ENCODE measurements around the gene KIF4B. TPM values are rescaled to one million over a fixed set of nuclear protein-coding genes. Genes with fewer than 3 reads are reported as not detected.

KIF4B gene
- total and polyA plus RNA-seq, 2 of the 8 experiments (the other 6 are each of a cell fraction or from before 2014, with no cell fraction given): 0.02 to 0.15 TPM

- TF ChIP-seq ATF2 (IDR thresholded peaks at IDR 0.05; ENCODE audit: low read length) (no peak), CBX5 (IDR thresholded peaks at IDR 0.05; ENCODE audit: low read depth, low read length) (no peak), CHD2 (IDR thresholded peaks at IDR 0.05; ENCODE audit: low read length) (no peak), CTBP2 (IDR thresholded peaks at IDR 0.05; ENCODE audit: borderline replicate concordance, insufficient read depth, insufficient read length, low read length) (no peak), USF2 (IDR thresholded peaks at IDR 0.05; ENCODE audit: low read length) (no peak)
Observed at GRCh38 chr5:154966081-154966841, 47.3 kb upstream of the KIF4B start (continued).

Data from H1 (cell line).